ENCODE measurements around the gene RBM7.

DNA sequence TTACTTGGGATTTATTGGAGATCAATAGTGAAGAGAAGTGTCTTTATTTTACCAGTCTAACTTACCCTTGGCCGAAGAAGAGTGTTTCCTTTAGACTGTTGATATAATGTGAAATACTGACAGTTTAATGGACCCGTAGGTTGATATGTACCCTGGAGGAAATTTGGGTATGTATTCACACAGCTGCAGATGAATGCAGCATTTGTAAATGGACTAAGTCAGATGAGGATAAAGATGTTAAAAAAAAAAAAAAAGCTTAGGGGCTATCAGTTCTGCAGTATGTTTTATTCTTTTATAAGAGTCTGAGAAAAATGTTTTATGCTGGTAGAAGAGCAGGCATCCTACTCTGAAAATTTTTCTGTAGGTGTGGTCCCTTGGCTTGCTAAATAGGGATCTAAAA is 41.5 kb downstream of the RBM7 start:
- no peak for TF ChIP-seq EP300 (IDR thresholded peaks at IDR 0.05; ENCODE audit: borderline replicate concordance in 1 of 2, low read depth in 2 of 2, low read length in 2 of 2)
- no peak for TF ChIP-seq CBX5 (IDR thresholded peaks at IDR 0.05; ENCODE audit: low read depth, low read length)
- TF ChIP-seq CHD2 (IDR thresholded peaks at IDR 0.05; ENCODE audit: low read length) = no peak
- no peak for TF ChIP-seq RAD21 (IDR thresholded peaks at IDR 0.05 in 1 of 2, conservative IDR thresholded peaks at IDR 0.05 in 1 of 2; ENCODE audit: low read depth in 2 of 2, low read length in 2 of 2)
- no peak for TF ChIP-seq CREB1 (IDR thresholded peaks at IDR 0.05)
- TF ChIP-seq SP2 (IDR thresholded peaks at IDR 0.05; ENCODE audit: low read length) = no peak
- no peak for TF ChIP-seq FOSL1 (IDR thresholded peaks at IDR 0.05; ENCODE audit: insufficient read depth, low read depth, low read length)
- TF ChIP-seq POLR2A (IDR thresholded peaks at IDR 0.05; ENCODE audit: control extremely low read depth in 1 of 2, low read depth in 2 of 2, low read length in 2 of 2) = no peak
- no peak for TF ChIP-seq KDM1A (IDR thresholded peaks at IDR 0.05; ENCODE audit: borderline replicate concordance, low read length)
